Neural cell (in vitro differentiated cells): Measurements from ENCODE around the gene GAA. TPM values are rescaled to one million over a fixed set of nuclear protein-coding genes. Genes with fewer than 3 reads are reported as not detected.

Experiments
- H2AFZ ChIP-seq: fragments of 200-600, 300-800 bp; sonication (generic), shearing (Covaris generic); 2 replicates; pipeline ENCODE4 v1.6.0; 2014; ENCODE audit warnings: low read depth, mild to moderate bottlenecking, antibody characterized with exemption, low read length, moderate library complexity
- H3F3A ChIP-seq: fragments of 200-600 bp; shearing (Covaris generic); 2 replicates; pipeline ENCODE4 v1.6.1; 2016; ENCODE audit warnings: mild to moderate bottlenecking, moderate library complexity, mixed read lengths, antibody characterized with exemption, low read length; ENCODE audit not compliant: insufficient read depth, poor library complexity, severe bottlenecking
- H3K27ac ChIP-seq: fragments of 200-600, 300-800 bp; sonication (generic), shearing (Covaris generic); 2 replicates; pipeline ENCODE4 v1.5.1; 2014; ENCODE audit warnings: mild to moderate bottlenecking, low read length, moderate library complexity
- H3K27me3 ChIP-seq: fragments of 300-800, 200-600 bp; sonication (generic), shearing (Covaris generic); 2 replicates; pipeline ENCODE4 v1.6.0; 2014; ENCODE audit warnings: mild to moderate bottlenecking, low read depth, low read length, moderate library complexity; ENCODE audit not compliant: insufficient read depth
- H3K36me3 ChIP-seq: fragments of 300-800, 200-600 bp; sonication (generic), shearing (Covaris generic); 2 replicates; pipeline ENCODE4 v1.5.1; 2014; ENCODE audit warnings: mild to moderate bottlenecking, antibody characterized with exemption, low read length, moderate library complexity; ENCODE audit not compliant: insufficient read depth
- H3K4me2 ChIP-seq: fragments of 300-800, 200-600 bp; sonication (generic), shearing (Covaris generic); 2 replicates; pipeline ENCODE4 v1.6.0; 2014; ENCODE audit warnings: mild to moderate bottlenecking, low read length
- H3K4me3 ChIP-seq: fragments of 300-800, 200-600 bp; sonication (generic), shearing (Covaris generic); 2 replicates; pipeline ENCODE4 v1.5.1; 2014; ENCODE audit warnings: mild to moderate bottlenecking, low read length, moderate library complexity
- H3K79me2 ChIP-seq: fragments of 200-600 bp; shearing (Covaris generic); replicated peaks from 2 replicates; pipeline ENCODE4 v1.6.0; 2014; ENCODE audit warnings: mild to moderate bottlenecking, low read length, moderate library complexity; ENCODE audit not compliant: insufficient read depth
- H3K9ac ChIP-seq: fragments of 300-800, 200-600 bp; sonication (generic), shearing (Covaris generic); 2 replicates; pipeline ENCODE4 v1.6.1; 2016; ENCODE audit warnings: mild to moderate bottlenecking, low read length, mixed read lengths
- H3K9me2 ChIP-seq: fragments of 200-600 bp; shearing (Covaris generic); 2 replicates; pipeline ENCODE4 v1.6.1; 2016; ENCODE audit warnings: mild to moderate bottlenecking, low read length, mixed read lengths; ENCODE audit not compliant: insufficient read depth
- H3K9me3 ChIP-seq: fragments of 200-600, 300-800 bp; sonication (generic), shearing (Covaris generic); 2 replicates; pipeline ENCODE4 v1.6.1; 2016; ENCODE audit warnings: mild to moderate bottlenecking, mixed run types, low read length, moderate library complexity, mixed read lengths
- H4K20me1 ChIP-seq: fragments of 200-600 bp; shearing (Covaris generic); 2 replicates; pipeline ENCODE4 v1.6.1; 2016; ENCODE audit warnings: mild to moderate bottlenecking, mixed run types; ENCODE audit not compliant: insufficient read depth
- EP300 ChIP-seq: fragments of 450-650 bp; conservative IDR thresholded peaks from 2 replicates; pipeline ENCODE4 v1.6.1; 2014; ENCODE audit warnings: antibody characterized with exemption, mild to moderate bottlenecking, moderate library complexity; ENCODE audit not compliant: poor library complexity, severe bottlenecking
- EZH2 ChIP-seq: fragments of 200-600, 300-800 bp; shearing (Covaris generic), sonication (generic); IDR thresholded peaks from 2 replicates; pipeline ENCODE4 v1.6.1; 2014; ENCODE audit warnings: antibody characterized with exemption, low read length, borderline replicate concordance, mild to moderate bottlenecking; ENCODE audit not compliant: insufficient read depth, poor library complexity, severe bottlenecking
- MXI1 ChIP-seq: fragments of 450-650 bp; conservative IDR thresholded peaks from 2 replicates; pipeline ENCODE4 v1.6.1; 2014; ENCODE audit warnings: antibody characterized with exemption, mild to moderate bottlenecking; ENCODE audit not compliant: poor library complexity, severe bottlenecking
- POLR2AphosphoS5 ChIP-seq: IDR thresholded peaks from 2 replicates; pipeline ENCODE4 v1.6.1; 2012
- RAD21 ChIP-seq: fragments of 450-650 bp; conservative IDR thresholded peaks from 2 replicates; pipeline ENCODE4 v1.6.1; 2014; ENCODE audit warnings: antibody characterized with exemption, mild to moderate bottlenecking, moderate library complexity
- SMC3 ChIP-seq: fragments of 450-650 bp; conservative IDR thresholded peaks from 2 replicates; pipeline ENCODE4 v1.6.1; 2014; ENCODE audit warnings: antibody characterized with exemption, mild to moderate bottlenecking, moderate library complexity; ENCODE audit not compliant: poor library complexity
- TAF1 ChIP-seq: IDR thresholded peaks from 2 replicates; pipeline ENCODE4 v1.6.1; 2012; ENCODE audit warnings: low read depth
- polyA plus RNA-seq: library from polyadenylated mRNA; depleted of rRNA; stranded (reverse); fragments of >200 nt; gene quantifications from 2 replicates; pipeline ENCODE4 v1.2.3, GENCODE V29; 2014
- TF ChIP-seq, protein P1 (sequence below): fragments of 450-650 bp; IDR thresholded peaks from 2 replicates; pipeline ENCODE4 v1.5.1; 2014; ENCODE audit warnings: antibody characterized with exemption, mild to moderate bottlenecking, moderate library complexity; ENCODE audit not compliant: poor library complexity, severe bottlenecking
- TF ChIP-seq, protein P2 (sequence below): IDR thresholded peaks from 2 replicates; pipeline ENCODE4 v1.6.1; 2012; ENCODE audit warnings: borderline replicate concordance

Gene GAA
- polyA plus RNA-seq, 1 donor from 2014 or later: 58.9 TPM

DNA sequence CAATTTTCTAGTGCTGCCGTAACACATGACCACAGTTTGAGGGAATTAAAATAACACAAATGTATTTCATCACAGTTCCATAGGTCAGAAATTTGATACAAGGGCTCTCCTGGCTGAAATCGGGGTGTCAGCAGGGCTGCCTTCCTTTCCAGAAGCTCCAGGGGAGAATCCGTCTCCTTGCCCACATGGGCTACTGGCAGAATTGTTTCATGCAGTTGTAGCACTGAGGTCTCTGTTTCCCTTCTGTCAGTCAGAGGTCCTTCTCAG is 25.0 kb downstream of the GAA start (continued):
- TF ChIP-seq, protein P1, sequence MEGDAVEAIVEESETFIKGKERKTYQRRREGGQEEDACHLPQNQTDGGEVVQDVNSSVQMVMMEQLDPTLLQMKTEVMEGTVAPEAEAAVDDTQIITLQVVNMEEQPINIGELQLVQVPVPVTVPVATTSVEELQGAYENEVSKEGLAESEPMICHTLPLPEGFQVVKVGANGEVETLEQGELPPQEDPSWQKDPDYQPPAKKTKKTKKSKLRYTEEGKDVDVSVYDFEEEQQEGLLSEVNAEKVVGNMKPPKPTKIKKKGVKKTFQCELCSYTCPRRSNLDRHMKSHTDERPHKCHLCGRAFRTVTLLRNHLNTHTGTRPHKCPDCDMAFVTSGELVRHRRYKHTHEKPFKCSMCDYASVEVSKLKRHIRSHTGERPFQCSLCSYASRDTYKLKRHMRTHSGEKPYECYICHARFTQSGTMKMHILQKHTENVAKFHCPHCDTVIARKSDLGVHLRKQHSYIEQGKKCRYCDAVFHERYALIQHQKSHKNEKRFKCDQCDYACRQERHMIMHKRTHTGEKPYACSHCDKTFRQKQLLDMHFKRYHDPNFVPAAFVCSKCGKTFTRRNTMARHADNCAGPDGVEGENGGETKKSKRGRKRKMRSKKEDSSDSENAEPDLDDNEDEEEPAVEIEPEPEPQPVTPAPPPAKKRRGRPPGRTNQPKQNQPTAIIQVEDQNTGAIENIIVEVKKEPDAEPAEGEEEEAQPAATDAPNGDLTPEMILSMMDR: no peak

DNA sequence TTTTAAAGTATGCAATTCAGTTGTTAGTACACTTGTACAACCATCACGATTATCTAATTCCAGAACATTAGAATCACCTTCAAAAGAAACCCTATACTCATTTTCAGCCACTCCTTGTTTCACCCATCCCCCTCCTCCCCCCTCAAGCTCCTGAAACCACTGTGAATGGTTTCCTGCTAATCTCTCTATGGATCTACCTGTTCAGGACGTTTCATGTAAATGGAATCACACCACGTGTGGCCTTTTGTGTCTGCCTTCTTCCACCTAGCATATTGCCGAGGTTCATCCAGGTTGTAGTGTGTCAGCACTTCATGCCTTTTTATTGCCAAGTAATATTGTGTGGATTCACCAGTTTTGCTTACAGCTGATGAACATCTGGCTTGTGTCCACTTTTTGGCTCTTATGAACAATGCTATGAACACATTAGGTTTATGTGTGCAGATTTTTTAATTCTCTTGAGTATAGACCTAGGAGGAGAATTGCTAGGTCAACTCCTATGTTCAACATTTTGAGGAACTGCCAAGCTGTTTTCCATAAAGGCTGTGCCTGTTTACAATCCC is 27.7 kb downstream of the GAA start:
- no peaks in the 10 kb centered on the region for H4K20me1 ChIP-seq
- TF ChIP-seq, protein P1: no peak
- no peak for TF ChIP-seq SMC3
- no peak for TF ChIP-seq TAF1
- no peak for TF ChIP-seq POLR2AphosphoS5
- TF ChIP-seq, protein P2, sequence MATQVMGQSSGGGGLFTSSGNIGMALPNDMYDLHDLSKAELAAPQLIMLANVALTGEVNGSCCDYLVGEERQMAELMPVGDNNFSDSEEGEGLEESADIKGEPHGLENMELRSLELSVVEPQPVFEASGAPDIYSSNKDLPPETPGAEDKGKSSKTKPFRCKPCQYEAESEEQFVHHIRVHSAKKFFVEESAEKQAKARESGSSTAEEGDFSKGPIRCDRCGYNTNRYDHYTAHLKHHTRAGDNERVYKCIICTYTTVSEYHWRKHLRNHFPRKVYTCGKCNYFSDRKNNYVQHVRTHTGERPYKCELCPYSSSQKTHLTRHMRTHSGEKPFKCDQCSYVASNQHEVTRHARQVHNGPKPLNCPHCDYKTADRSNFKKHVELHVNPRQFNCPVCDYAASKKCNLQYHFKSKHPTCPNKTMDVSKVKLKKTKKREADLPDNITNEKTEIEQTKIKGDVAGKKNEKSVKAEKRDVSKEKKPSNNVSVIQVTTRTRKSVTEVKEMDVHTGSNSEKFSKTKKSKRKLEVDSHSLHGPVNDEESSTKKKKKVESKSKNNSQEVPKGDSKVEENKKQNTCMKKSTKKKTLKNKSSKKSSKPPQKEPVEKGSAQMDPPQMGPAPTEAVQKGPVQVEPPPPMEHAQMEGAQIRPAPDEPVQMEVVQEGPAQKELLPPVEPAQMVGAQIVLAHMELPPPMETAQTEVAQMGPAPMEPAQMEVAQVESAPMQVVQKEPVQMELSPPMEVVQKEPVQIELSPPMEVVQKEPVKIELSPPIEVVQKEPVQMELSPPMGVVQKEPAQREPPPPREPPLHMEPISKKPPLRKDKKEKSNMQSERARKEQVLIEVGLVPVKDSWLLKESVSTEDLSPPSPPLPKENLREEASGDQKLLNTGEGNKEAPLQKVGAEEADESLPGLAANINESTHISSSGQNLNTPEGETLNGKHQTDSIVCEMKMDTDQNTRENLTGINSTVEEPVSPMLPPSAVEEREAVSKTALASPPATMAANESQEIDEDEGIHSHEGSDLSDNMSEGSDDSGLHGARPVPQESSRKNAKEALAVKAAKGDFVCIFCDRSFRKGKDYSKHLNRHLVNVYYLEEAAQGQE: no peak
- no peak for TF ChIP-seq MXI1
- TF ChIP-seq RAD21: no peak
- no peak for TF ChIP-seq EZH2
- no peak for TF ChIP-seq EP300
- H3K9ac ChIP-seq: no peak overlapping the region

DNA sequence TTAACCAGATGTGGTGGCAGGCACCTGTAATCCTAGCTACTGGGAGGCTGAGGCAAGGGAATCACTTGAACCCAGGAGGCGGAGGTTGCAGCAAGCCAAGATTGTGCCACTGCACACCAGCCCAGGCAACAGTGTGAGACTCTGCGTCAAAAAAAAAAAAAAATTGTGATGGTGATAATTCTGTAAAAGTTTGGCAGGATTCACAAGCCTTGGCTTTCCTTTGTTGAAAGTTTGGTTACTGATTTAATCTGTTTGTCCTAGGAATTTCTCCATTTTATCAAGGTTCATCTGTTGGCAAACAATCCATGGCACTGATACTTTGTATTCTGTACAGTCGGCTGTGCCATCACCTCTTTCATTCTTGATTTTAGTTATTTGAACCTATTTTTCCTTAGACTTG is 29.6 kb downstream of the GAA start:
- H3K4me3 ChIP-seq: no peak overlapping the region
- H2AFZ ChIP-seq: no peak overlapping the region
- no peaks in the 10 kb centered on the region for H3K9me3 ChIP-seq
- H4K20me1 ChIP-seq: no peaks in the 10 kb centered on the region
- no peaks in the 10 kb centered on the region for H3K27me3 ChIP-seq
- no peaks in the 10 kb centered on the region for H3K9me2 ChIP-seq
- H3K9ac ChIP-seq: no peak overlapping the region
- no peak overlapping the region for H3K27ac ChIP-seq
- TF ChIP-seq EP300: no peak
- no peak for TF ChIP-seq RAD21
- no peak for TF ChIP-seq TAF1
- TF ChIP-seq, protein P1: no peak
- TF ChIP-seq MXI1: no peak
- TF ChIP-seq POLR2AphosphoS5: no peak
- TF ChIP-seq, protein P2: no peak
- no peaks in the 10 kb centered on the region for H3K79me2 ChIP-seq
- peaks cover 8% of the 10 kb centered on the region for H3K36me3 ChIP-seq
- no peaks in the 10 kb centered on the region for H3F3A ChIP-seq
- no peak overlapping the region for H3K4me2 ChIP-seq

More for the DNA sequence above, 27.7 kb downstream of the GAA start:
- no peak overlapping the region for H3K4me2 ChIP-seq
- H3K79me2 ChIP-seq: no peaks in the 10 kb centered on the region
- no peak overlapping the region for H2AFZ ChIP-seq
- H3K27ac ChIP-seq: no peak overlapping the region
- no peaks in the 10 kb centered on the region for H3K9me2 ChIP-seq
- no peaks in the 10 kb centered on the region for H3F3A ChIP-seq
- H3K9me3 ChIP-seq: no peaks in the 10 kb centered on the region
- no peaks in the 10 kb centered on the region for H3K27me3 ChIP-seq
- H3K4me3 ChIP-seq: no peak overlapping the region
- H3K36me3 ChIP-seq: peaks cover 8% of the 10 kb centered on the region
